Brain microvascular endothelial cell (primary cell): ENCODE results near the gene WDR36.
"Not testable (repeated sequence)": the region's sequence is repeated elsewhere in the genome, so short reads cannot be mapped to it uniquely, and the experiment has no call there.

ENCODE experiments used
- DNase-seq: peaks from one replicate; pipeline ENCODE4 v3.0.0-alpha.2; 2020
- H3K27ac ChIP-seq: fragments of 250-450 bp; sonication (Bioruptor Pico); 2 replicates; pipeline ENCODE4 v1.5.1; 2020; ENCODE audit warnings: mild to moderate bottlenecking, moderate library complexity
- H3K27me3 ChIP-seq: fragments of 250-450 bp; sonication (Bioruptor Pico); replicated peaks from 2 replicates; pipeline ENCODE4 v1.5.1; 2020; ENCODE audit warnings: mild to moderate bottlenecking
- H3K36me3 ChIP-seq: fragments of 250-450 bp; sonication (Bioruptor Pico); replicated peaks from 2 replicates; pipeline ENCODE4 v1.5.1; 2020; ENCODE audit warnings: mild to moderate bottlenecking
- H3K4me3 ChIP-seq: 2 replicates; pipeline ENCODE4 v1.5.1; 2011; ENCODE audit warnings: low read depth, mild to moderate bottlenecking, control low read depth, low read length, moderate library complexity
- in situ Hi-C: cut with HindIII; loops from 2 replicates; pipeline ENCODE4 v1.10.0; 2017; ENCODE audit warnings: low sequenced_read_pairs, low pct_ligation_motif_present
- TF ChIP-seq, protein P1 (sequence below): IDR thresholded peaks from 2 replicates; pipeline ENCODE4 v1.5.1; 2011; ENCODE audit warnings: low read depth, mild to moderate bottlenecking, moderate library complexity, low read length, control low read depth, inconsistent platforms; ENCODE audit errors: missing control alignments

The WDR36 gene

DNA sequence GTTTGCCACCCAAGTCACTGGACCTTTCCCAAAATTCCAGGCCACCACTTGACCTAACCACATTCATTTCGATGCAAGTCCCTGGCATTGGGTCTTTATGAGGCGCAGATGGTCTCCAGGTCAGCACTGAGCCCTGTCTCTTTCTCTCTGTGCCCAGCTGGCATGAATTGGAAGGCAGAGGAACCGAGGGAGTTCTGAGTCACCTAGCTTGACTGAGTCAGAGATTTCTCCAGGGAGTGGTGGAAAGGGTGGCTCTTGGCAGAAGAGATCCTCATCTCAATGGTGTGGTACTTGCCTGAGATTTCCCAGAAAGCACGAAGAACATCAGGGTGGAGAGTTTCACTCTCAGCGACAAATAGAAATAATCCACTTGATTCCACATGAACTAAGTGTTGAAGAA is 43.8 kb downstream of the WDR36 start:
- no peak overlapping the region for H3K4me3 ChIP-seq
- H3K36me3 ChIP-seq = no peaks in the 10 kb centered on the region
- in situ Hi-C loops = no loop called here
- no peak overlapping the region for H3K27ac ChIP-seq
- DNase-seq = peak; percentile 49
- no peaks in the 10 kb centered on the region for H3K27me3 ChIP-seq
- TF ChIP-seq, protein P1, sequence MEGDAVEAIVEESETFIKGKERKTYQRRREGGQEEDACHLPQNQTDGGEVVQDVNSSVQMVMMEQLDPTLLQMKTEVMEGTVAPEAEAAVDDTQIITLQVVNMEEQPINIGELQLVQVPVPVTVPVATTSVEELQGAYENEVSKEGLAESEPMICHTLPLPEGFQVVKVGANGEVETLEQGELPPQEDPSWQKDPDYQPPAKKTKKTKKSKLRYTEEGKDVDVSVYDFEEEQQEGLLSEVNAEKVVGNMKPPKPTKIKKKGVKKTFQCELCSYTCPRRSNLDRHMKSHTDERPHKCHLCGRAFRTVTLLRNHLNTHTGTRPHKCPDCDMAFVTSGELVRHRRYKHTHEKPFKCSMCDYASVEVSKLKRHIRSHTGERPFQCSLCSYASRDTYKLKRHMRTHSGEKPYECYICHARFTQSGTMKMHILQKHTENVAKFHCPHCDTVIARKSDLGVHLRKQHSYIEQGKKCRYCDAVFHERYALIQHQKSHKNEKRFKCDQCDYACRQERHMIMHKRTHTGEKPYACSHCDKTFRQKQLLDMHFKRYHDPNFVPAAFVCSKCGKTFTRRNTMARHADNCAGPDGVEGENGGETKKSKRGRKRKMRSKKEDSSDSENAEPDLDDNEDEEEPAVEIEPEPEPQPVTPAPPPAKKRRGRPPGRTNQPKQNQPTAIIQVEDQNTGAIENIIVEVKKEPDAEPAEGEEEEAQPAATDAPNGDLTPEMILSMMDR = no peak

DNA sequence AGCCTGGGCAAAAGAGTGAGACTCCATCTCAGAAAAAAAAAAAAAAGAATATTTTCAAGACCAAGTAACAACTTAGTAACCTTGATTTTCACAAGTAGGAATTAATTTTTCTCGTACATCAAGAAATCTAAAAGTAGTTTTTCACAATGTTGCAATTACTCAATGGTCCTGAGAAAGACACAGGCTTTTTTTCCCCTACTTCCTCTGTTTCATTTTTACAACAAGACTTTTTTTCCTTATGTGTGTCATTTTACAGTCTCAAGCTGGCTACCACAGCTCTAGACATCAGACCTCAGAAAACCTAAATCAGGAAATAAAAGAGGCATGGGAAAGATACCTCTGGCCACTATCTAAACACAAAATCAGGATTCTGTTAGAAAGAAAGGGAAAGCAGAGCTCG is 45.9 kb downstream of the WDR36 start:
- Histone ChIP-seq H3K27me3 (no peaks in the 10 kb centered on the region), H3K4me3 (no peak overlapping the region), H3K36me3 (no peaks in the 10 kb centered on the region), H3K27ac (no peak overlapping the region)
- in situ Hi-C loops = no loop called here
- TF ChIP-seq, protein P1 = no peak
- DNase-seq = no peak

DNA sequence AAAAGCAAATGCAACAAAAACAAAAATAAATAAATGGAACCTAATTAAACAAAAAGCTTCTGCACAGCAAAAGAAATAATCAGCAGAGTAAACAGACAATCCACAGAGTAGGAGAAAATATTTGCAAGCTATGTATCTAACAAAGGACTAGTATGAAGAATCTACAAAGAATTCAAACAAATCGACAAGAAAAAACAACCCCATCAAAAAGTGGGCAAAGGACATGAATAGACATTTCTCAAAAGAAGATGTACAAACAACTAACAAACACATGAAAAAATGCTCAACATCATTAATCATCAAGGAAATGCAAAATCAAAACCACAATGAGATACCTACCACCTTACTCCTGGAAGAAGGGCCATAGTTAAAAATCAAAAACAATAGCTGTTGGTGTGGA is 49.3 kb downstream of the WDR36 start:
- in situ Hi-C loops, H3K27ac ChIP-seq, H3K27me3 ChIP-seq, H3K36me3 ChIP-seq, DNase-seq, H3K4me3 ChIP-seq: not testable (repeated sequence)

GRCh38 chr5:111142932-111143331 is 50.8 kb downstream of the WDR36 start:
- in situ Hi-C loops = no loop called here
- H3K27me3 ChIP-seq = no peaks in the 10 kb centered on the region
- H3K4me3 ChIP-seq = no peak overlapping the region
- H3K27ac ChIP-seq = no peak overlapping the region
- no peaks in the 10 kb centered on the region for H3K36me3 ChIP-seq
- no peak for DNase-seq
- TF ChIP-seq, protein P1 = no peak

GRCh38 chr5:111143910-111144309 is 51.8 kb downstream of the WDR36 start:
- H3K36me3 ChIP-seq = no peaks in the 10 kb centered on the region
- peak overlapping the region; percentile 40 for H3K27ac ChIP-seq
- no peaks in the 10 kb centered on the region for H3K27me3 ChIP-seq
- no peak overlapping the region for H3K4me3 ChIP-seq
- in situ Hi-C loops = no loop called here
- DNase-seq = peak; percentile 96
- TF ChIP-seq, protein P1 = no peak

- H3K4me3 ChIP-seq = no peak overlapping the region
- in situ Hi-C loops = no loop called here
- peak overlapping the region; percentile 40 for H3K27ac ChIP-seq
- DNase-seq = peak; percentile 40
- no peaks in the 10 kb centered on the region for H3K36me3 ChIP-seq
- H3K27me3 ChIP-seq = no peaks in the 10 kb centered on the region
- TF ChIP-seq, protein P1 = no peak
These were observed 52.3 kb downstream of the WDR36 start for GRCh38 chr5:111144352-111144930.
